Measurements from ENCODE around the gene PSME1.

PSME1 gene

GRCh38 chr14:24135834-24136683, at the start of gene PSME1:
Gene PSME1 (plus strand): TSS chr14:24136194. CDS start chr14:24136263, 69 bp downstream.
- peak; percentile 91 for DNase-seq (ENCODE audit: low read depth)

GRCh38 chr14:24087004-24087403, 49.0 kb upstream of the PSME1 start:
- no peak for DNase-seq (ENCODE audit: low read depth)

- DNase-seq (ENCODE audit: low read depth): no peak
Measured at GRCh38 chr14:24088095-24088494, 47.9 kb upstream of the PSME1 start.

GRCh38 chr14:24089890-24090289, 46.1 kb upstream of the PSME1 start:
- no peak for DNase-seq (ENCODE audit: low read depth)

- no peak for DNase-seq (ENCODE audit: low read depth)
Measured at GRCh38 chr14:24092110-24092504, 43.9 kb upstream of the PSME1 start.

GRCh38 chr14:24092505-24093206, 43.3 kb upstream of the PSME1 start:
- no peak for DNase-seq (ENCODE audit: low read depth)

GRCh38 chr14:24093207-24093900, 42.6 kb upstream of the PSME1 start:
- no peak for DNase-seq (ENCODE audit: low read depth)

GRCh38 chr14:24093901-24094840, 41.8 kb upstream of the PSME1 start, which contains the start of gene PCK2:
Gene PCK2 (plus strand): TSS chr14:24094311. CDS start chr14:24094406, 95 bp downstream.
- peak; percentile 47 for DNase-seq (ENCODE audit: low read depth)

GRCh38 chr14:24094841-24095270, 41.1 kb upstream of the PSME1 start:
- no peak for DNase-seq (ENCODE audit: low read depth)

GRCh38 chr14:24095271-24096068, 40.5 kb upstream of the PSME1 start:
- DNase-seq (ENCODE audit: low read depth): no peak

GRCh38 chr14:24096545-24097181, 39.3 kb upstream of the PSME1 start:
- DNase-seq (ENCODE audit: low read depth): no peak

- no peak for DNase-seq (ENCODE audit: low read depth)
Measured at GRCh38 chr14:24098229-24098926, 37.6 kb upstream of the PSME1 start.

- DNase-seq (ENCODE audit: low read depth): no peak
Measured at GRCh38 chr14:24098927-24099813, 36.8 kb upstream of the PSME1 start.

- DNase-seq (ENCODE audit: low read depth): no peak
Measured at GRCh38 chr14:24100197-24100981, 35.6 kb upstream of the PSME1 start.

- no peak for DNase-seq (ENCODE audit: low read depth)
Measured at GRCh38 chr14:24100982-24101494, 35.0 kb upstream of the PSME1 start.

GRCh38 chr14:24102357-24103048, 33.5 kb upstream of the PSME1 start:
- DNase-seq (ENCODE audit: low read depth): no peak

GRCh38 chr14:24103451-24103850, 32.5 kb upstream of the PSME1 start:
- DNase-seq (ENCODE audit: low read depth): no peak

All from stimulated activated CD8-positive, alpha-beta memory T cell treated with anti-CD3 and anti-CD28 coated beads, Interleukin-15, amount 100 ng/mL, for 1 hour (primary cell).